Left lung (tissue), 10 donors: ENCODE results near the gene UNC5C. TPM values are rescaled to one million over a fixed set of nuclear protein-coding genes. Genes with fewer than 3 reads are reported as not detected.

ENCODE experiments used
- ATAC-seq: fragments of 200-7000 bp; cut with Tn5 transposase; one replicate; pipeline ENCODE4 v1.9.1; 2020; ENCODE audit warnings: moderate library complexity
- DNase-seq, 4 donors: peaks; one replicate each; pipeline ENCODE4 v3.0.0-alpha.2; 2013 to 2020
- H3K27ac ChIP-seq, 2 donors: fragments of 200-600 bp; sonication (generic) in 1 of 2; one replicate each; pipeline versions ENCODE4 v1.5.0 to v1.8.0; 2020 to 2021
- H3K27me3 ChIP-seq, 2 donors: fragments of 200-600 bp; sonication (generic) in 1 of 2; one replicate each; pipeline versions ENCODE4 v1.5.0 to v1.8.0; 2020 to 2021
- H3K36me3 ChIP-seq, 2 donors: fragments of 200-600 bp; sonication (generic) in 1 of 2; one replicate each; pipeline versions ENCODE4 v1.5.0 to v1.8.0; 2020 to 2021
- H3K4me1 ChIP-seq, 2 donors: fragments of 200-600 bp; one replicate each; pipeline ENCODE4 v1.8.0; 2021
- H3K4me3 ChIP-seq, 2 donors: fragments of 200-600 bp; sonication (generic) in 1 of 2; one replicate each; pipeline versions ENCODE4 v1.5.0 to v1.8.0; 2020 to 2021; ENCODE audit warnings: mild to moderate bottlenecking in 1 of 2
- H3K9me3 ChIP-seq, 2 donors: fragments of 200-600 bp; sonication (generic) in 1 of 2; one replicate each; pipeline versions ENCODE4 v1.5.0 to v1.8.0; 2020 to 2021
- CTCF ChIP-seq, 2 donors: fragments of 200-600 bp; sonication (generic) in 1 of 2; IDR thresholded peaks; one replicate each; pipeline versions ENCODE4 v1.5.0 to v1.8.0; 2021; ENCODE audit warnings: antibody characterized with exemption in 2 of 2
- intact Hi-C, 2 donors: fragments of 100-400 bp; cut with DNase I; formaldehyde crosslinking; loops; one replicate each; pipeline versions ENCODE4 v1.11.2 to v1.14.2; 2022
- polyA plus RNA-seq, 6 donors: library from polyadenylated mRNA; unstranded; fragments of 120-200 nt; gene quantifications; one replicate each; pipeline ENCODE4 v1.2.1, GENCODE V29; 2013; ENCODE audit not compliant: insufficient read length in 6 of 6
- total RNA-seq, 2 donors: library from RNA; stranded (reverse); fragmentation: NEBNext Ultra II Directional; extraction: Animal tissue kit (Norgen Biotek cat#: 25700); gene quantifications; one replicate each; pipeline ENCODE4 v1.2.1, GENCODE V29; 2021
- donor health status: DM: no; HTN: yes; CAD: no.
- donor health status: DM: no; HTN: no; CAD: no.

Gene UNC5C
- total and polyA plus RNA-seq, 8 donors, result 9.0 to 49.5 (median 40.5) TPM

- H3K36me3 ChIP-seq, result no peaks in the 10 kb centered on the region
- no peak overlapping the region for H3K27ac ChIP-seq
- no peaks in the 10 kb centered on the region for H3K27me3 ChIP-seq
- ATAC-seq (no peak), DNase-seq (no peak)
- no peaks in the 10 kb centered on the region for H3K9me3 ChIP-seq
- intact Hi-C loops, result no loop called here
- no peak overlapping the region for H3K4me3 ChIP-seq
- no peaks in the 10 kb centered on the region for H3K4me1 ChIP-seq
- TF ChIP-seq CTCF (IDR thresholded peaks at IDR 0.05), result no peak
These were observed 139.6 kb downstream of the UNC5C start for GRCh38 chr4:95409127-95409526.

- intact Hi-C loops, result no loop called here
- DNase-seq (no peak), ATAC-seq (no peak)
- no peak for TF ChIP-seq CTCF (IDR thresholded peaks at IDR 0.05)
- no peak overlapping the region for H3K4me3 ChIP-seq
- H3K9me3 ChIP-seq, result no peaks in the 10 kb centered on the region
- H3K4me1 ChIP-seq, result no peaks in the 10 kb centered on the region
- no peak overlapping the region for H3K27ac ChIP-seq
- no peaks in the 10 kb centered on the region for H3K36me3 ChIP-seq
- no peaks in the 10 kb centered on the region for H3K27me3 ChIP-seq
These were observed 146.5 kb downstream of the UNC5C start for GRCh38 chr4:95402299-95402698.

GRCh38 chr4:95398217-95398616, 150.6 kb downstream of the UNC5C start:
- Histone ChIP-seq H3K4me1 (no peaks in the 10 kb centered on the region), H3K27ac (no peak overlapping the region), H3K4me3 (no peak overlapping the region), H3K9me3 (no peaks in the 10 kb centered on the region), H3K27me3 (no peaks in the 10 kb centered on the region), H3K36me3 (no peaks in the 10 kb centered on the region)
- ATAC-seq, result no peak
- TF ChIP-seq CTCF (IDR thresholded peaks at IDR 0.05), result no peak
- DNase-seq, result no peak
- intact Hi-C loops, result no loop called here

- intact Hi-C loops, result no loop called here
- no peak for TF ChIP-seq CTCF (IDR thresholded peaks at IDR 0.05)
- no peaks in the 10 kb centered on the region for H3K9me3 ChIP-seq
- ATAC-seq (no peak), DNase-seq (no peak)
- H3K4me3 ChIP-seq, result no peak overlapping the region
- H3K36me3 ChIP-seq, result no peaks in the 10 kb centered on the region
- H3K4me1 ChIP-seq, result no peaks in the 10 kb centered on the region
- no peak overlapping the region for H3K27ac ChIP-seq
- no peaks in the 10 kb centered on the region for H3K27me3 ChIP-seq
These were observed 153.9 kb downstream of the UNC5C start for GRCh38 chr4:95394752-95395306.

- Histone ChIP-seq H3K27ac (no peak overlapping the region), H3K36me3 (no peaks in the 10 kb centered on the region), H3K9me3 (no peaks in the 10 kb centered on the region), H3K27me3 (no peaks in the 10 kb centered on the region), H3K4me3 (no peak overlapping the region), H3K4me1 (no peaks in the 10 kb centered on the region)
- no peak for TF ChIP-seq CTCF (IDR thresholded peaks at IDR 0.05)
- ATAC-seq (no peak), DNase-seq (no peak)
- intact Hi-C loops, result no loop called here
These were observed 155.0 kb downstream of the UNC5C start for GRCh38 chr4:95393821-95394220.
